ENCODE data around the gene RAX. TPM values are rescaled to one million over a fixed set of nuclear protein-coding genes. Genes with fewer than 3 reads are reported as not detected.
A peak's percentile ranks its signal among the peaks of the same experiment; 100 is the strongest.

Gene RAX
- total and polyA plus RNA-seq, 2 donors (not counting 1 experiment from before 2014, with no cell fraction given), result not detected

GRCh38 chr18:59249199-59249774, 24.0 kb downstream of the RAX start:
- DNase-seq, result peak; percentile 45
- Histone ChIP-seq H3K4me3 (ENCODE audit: control extremely low read depth in 1 of 5, extremely low read depth in 1 of 5, insufficient read depth in 1 of 5, low read depth in 2 of 5, low read length in 4 of 5) (no peak overlapping the region), H3K4me2 (replicated peaks; ENCODE audit: low read depth, low read length, poor library complexity, severe bottlenecking) (no peak overlapping the region), H3K9me3 (ENCODE audit: control extremely low read depth in 1 of 3, control insufficient read depth in 2 of 3, insufficient read depth in 1 of 3, low read length in 2 of 3) (no peaks in the 10 kb centered on the region), H3K27me3 (replicated peaks in 1 of 4; ENCODE audit: control extremely low read depth in 1 of 4, control insufficient read depth in 3 of 4, insufficient read depth in 4 of 4, low read length in 3 of 4) (peaks cover 0 to 14% (median 6%) of the 10 kb centered on the region in 4 experiments), H3K36me3 (replicated peaks in 1 of 2; ENCODE audit: control extremely low read depth in 1 of 2, control insufficient read depth in 1 of 2, extremely low read depth in 1 of 2, insufficient read depth in 2 of 2, low read length in 1 of 2) (no peaks in the 10 kb centered on the region), H2AFZ (ENCODE audit: insufficient read depth, low read depth, low read length, poor library complexity, severe bottlenecking) (no peak overlapping the region), H3K27ac (ENCODE audit: low read length in 2 of 2) (no peak overlapping the region), H3K79me2 (ENCODE audit: control insufficient read depth, insufficient read depth, low read length) (no peaks in the 10 kb centered on the region), H3K4me1 (ENCODE audit: control insufficient read depth in 2 of 2, insufficient read depth in 2 of 2, low read length in 2 of 2) (no peaks in the 10 kb centered on the region), H3K9ac (ENCODE audit: low read length) (no peak overlapping the region), H4K20me1 (ENCODE audit: control insufficient read depth, insufficient read depth, low read length, poor library complexity, severe bottlenecking) (no peaks in the 10 kb centered on the region)
- intact Hi-C loops (cut with micrococcal nuclease), result loop anchor here (5.0 kb wide), 1 partner anchor 1298 kb away; no protein-coding TSS in a partner anchor
- TF ChIP-seq CTCF (IDR thresholded peaks at IDR 0.05) (peak; percentile 65), EZH2 (IDR thresholded peaks at IDR 0.05; ENCODE audit: borderline replicate concordance, insufficient read depth, low read depth, low read length, poor library complexity, severe bottlenecking) (no peak)
- Mint-ChIP-seq H3K4me3 (no peak overlapping the region), H3K4me1 (no peaks in the 10 kb centered on the region), H3K9me3 (ENCODE audit: insufficient read depth) (no peaks in the 10 kb centered on the region), H3K27me3 (peaks cover 49% of the 10 kb centered on the region), H3K27ac (no peak overlapping the region)
- no peak for ATAC-seq (ENCODE audit: low read depth)
- POLR2A ChIA-PET, result no interaction called here
- CTCF ChIA-PET, result interaction anchor here (0.5 to 4.5 kb wide), 9 partner anchors 14 to 1299 kb away, joined by 3 to 84 read pairs (median 3); no protein-coding TSS in a partner anchor
- whole genome bisulfite sequencing (ENCODE audit: insufficient coverage), result 6% methylated on average over 2 of the region's 5 CpGs

- no peak overlapping the region for H3K4me3 ChIP-seq (ENCODE audit: control extremely low read depth in 1 of 5, extremely low read depth in 1 of 5, insufficient read depth in 1 of 5, low read depth in 2 of 5, low read length in 4 of 5)
- H3K27ac ChIP-seq (ENCODE audit: low read length in 2 of 2), result no peak overlapping the region
- no peak overlapping the region for H3K4me3 Mint-ChIP-seq
- no peak for DNase-seq
- peaks cover 50% of the 10 kb centered on the region for H3K27me3 Mint-ChIP-seq
- no peak overlapping the region for H2AFZ ChIP-seq (ENCODE audit: insufficient read depth, low read depth, low read length, poor library complexity, severe bottlenecking)
- H3K27me3 ChIP-seq (replicated peaks in 1 of 4; ENCODE audit: control extremely low read depth in 1 of 4, control insufficient read depth in 3 of 4, insufficient read depth in 4 of 4, low read length in 3 of 4), result peaks cover 0 to 14% (median 6%) of the 10 kb centered on the region in 4 experiments
- intact Hi-C loops (cut with micrococcal nuclease), result loop anchor here (5.0 kb wide), 1 partner anchor 1301 kb away; no protein-coding TSS in a partner anchor
- POLR2A ChIA-PET, result no interaction called here
- H3K4me1 Mint-ChIP-seq, result no peaks in the 10 kb centered on the region
- no peaks in the 10 kb centered on the region for H3K36me3 ChIP-seq (replicated peaks in 1 of 2; ENCODE audit: control extremely low read depth in 1 of 2, control insufficient read depth in 1 of 2, extremely low read depth in 1 of 2, insufficient read depth in 2 of 2, low read length in 1 of 2)
- no peak overlapping the region for H3K27ac Mint-ChIP-seq
- no peak overlapping the region for H3K4me2 ChIP-seq (replicated peaks; ENCODE audit: low read depth, low read length, poor library complexity, severe bottlenecking)
- no peak overlapping the region for H3K9ac ChIP-seq (ENCODE audit: low read length)
- H3K9me3 Mint-ChIP-seq (ENCODE audit: insufficient read depth), result no peaks in the 10 kb centered on the region
- TF ChIP-seq CTCF (IDR thresholded peaks at IDR 0.05) (no peak), EZH2 (IDR thresholded peaks at IDR 0.05; ENCODE audit: borderline replicate concordance, insufficient read depth, low read depth, low read length, poor library complexity, severe bottlenecking) (no peak)
- H3K79me2 ChIP-seq (ENCODE audit: control insufficient read depth, insufficient read depth, low read length), result no peaks in the 10 kb centered on the region
- WGBS (ENCODE audit: insufficient coverage), result 70% methylated on average over 4 of the region's 4 CpGs
- ATAC-seq (ENCODE audit: low read depth), result no peak
- no peaks in the 10 kb centered on the region for H3K9me3 ChIP-seq (ENCODE audit: control extremely low read depth in 1 of 3, control insufficient read depth in 2 of 3, insufficient read depth in 1 of 3, low read length in 2 of 3)
- H4K20me1 ChIP-seq (ENCODE audit: control insufficient read depth, insufficient read depth, low read length, poor library complexity, severe bottlenecking), result no peaks in the 10 kb centered on the region
- CTCF ChIA-PET, result no interaction called here
- no peaks in the 10 kb centered on the region for H3K4me1 ChIP-seq (ENCODE audit: control insufficient read depth in 2 of 2, insufficient read depth in 2 of 2, low read length in 2 of 2)
Observed at GRCh38 chr18:59246796-59247195, 26.5 kb downstream of the RAX start.
